Measurements from ENCODE around the gene TMEM52B. TPM values are rescaled to one million over a fixed set of nuclear protein-coding genes. Genes with fewer than 3 reads are reported as not detected.

TMEM52B gene
- total and polyA plus RNA-seq, 2 experiments from 2014 or later, result not detected

DNA sequence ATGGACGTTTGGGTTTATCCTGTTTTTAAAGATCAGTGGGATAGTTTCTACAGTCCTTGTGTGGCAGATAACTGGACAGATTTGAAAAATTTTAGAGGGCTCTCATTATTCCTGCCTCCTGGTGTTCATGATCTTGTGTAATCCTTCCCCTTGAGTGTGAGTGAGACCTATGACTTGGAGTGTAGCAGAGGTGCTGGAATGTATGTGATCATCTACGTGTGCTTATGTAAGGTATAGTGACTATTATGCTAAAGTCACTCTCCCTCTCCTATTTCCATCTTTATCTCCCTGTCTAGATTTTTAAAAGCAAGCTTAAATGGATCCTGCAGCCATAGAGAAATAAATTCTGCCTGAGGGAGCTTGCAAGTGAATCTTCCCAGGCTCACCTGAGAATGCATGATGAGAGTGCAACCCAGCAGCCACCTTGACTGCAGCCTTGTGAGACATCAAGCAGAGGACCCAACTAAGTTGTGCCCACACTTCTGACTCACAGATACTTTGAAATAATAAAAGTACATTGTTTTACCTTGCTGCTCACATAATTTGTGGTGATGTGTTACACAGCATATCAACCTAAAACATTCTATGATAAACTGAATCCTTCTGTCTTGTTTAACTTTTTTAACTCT is 3.7 kb upstream of the TMEM52B start (continued):
- TF ChIP-seq REST (IDR thresholded peaks at IDR 0.05; ENCODE audit: unreplicated experiment) (no peak), STAT1 (IDR thresholded peaks at IDR 0.05; ENCODE audit: unreplicated experiment) (no peak), ZNF114 (CRISPR knock-in tag; IDR thresholded peaks at IDR 0.05) (no peak), EZH2 (IDR thresholded peaks at IDR 0.05; ENCODE audit: low read depth, unreplicated experiment) (no peak), CREB1 (CRISPR knock-in tag; IDR thresholded peaks at IDR 0.05; ENCODE audit: low read depth) (no peak), CTCF (conservative IDR thresholded peaks at IDR 0.05; ENCODE audit: low read depth in 2 of 2) (no peak)
- TF ChIP-seq, protein P1, sequence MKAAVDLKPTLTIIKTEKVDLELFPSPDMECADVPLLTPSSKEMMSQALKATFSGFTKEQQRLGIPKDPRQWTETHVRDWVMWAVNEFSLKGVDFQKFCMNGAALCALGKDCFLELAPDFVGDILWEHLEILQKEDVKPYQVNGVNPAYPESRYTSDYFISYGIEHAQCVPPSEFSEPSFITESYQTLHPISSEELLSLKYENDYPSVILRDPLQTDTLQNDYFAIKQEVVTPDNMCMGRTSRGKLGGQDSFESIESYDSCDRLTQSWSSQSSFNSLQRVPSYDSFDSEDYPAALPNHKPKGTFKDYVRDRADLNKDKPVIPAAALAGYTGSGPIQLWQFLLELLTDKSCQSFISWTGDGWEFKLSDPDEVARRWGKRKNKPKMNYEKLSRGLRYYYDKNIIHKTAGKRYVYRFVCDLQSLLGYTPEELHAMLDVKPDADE (IDR thresholded peaks at IDR 0.05), result no peak

GRCh38 chr12:10175846-10176636 is 2.8 kb upstream of the TMEM52B start:
- Mint-ChIP-seq H3K4me1 (peaks cover 4% of the 10 kb centered on the region; the same call in 2 of the 3 replicates), H3K27me3 (ENCODE audit: insufficient read depth, low read depth, poor library complexity) (no peaks in the 10 kb centered on the region), H3K36me3 (ENCODE audit: low read depth) (no peaks in the 10 kb centered on the region), H3K9me3 (no peaks in the 10 kb centered on the region), H3K27ac (no peak overlapping the region), H3K4me3 (no peak overlapping the region)
- Histone ChIP-seq H3K79me2 (replicated peaks; ENCODE audit: insufficient read depth) (no peaks in the 10 kb centered on the region), H3K4me3 (no peak overlapping the region), H3K9me2 (ENCODE audit: insufficient read depth) (no peaks in the 10 kb centered on the region), H4K20me1 (replicated peaks; ENCODE audit: insufficient read depth) (no peaks in the 10 kb centered on the region), H3F3A (replicated peaks; ENCODE audit: low read depth) (no peaks in the 10 kb centered on the region), H3K4me1 (ENCODE audit: insufficient read depth) (no peaks in the 10 kb centered on the region), H2AFZ (no peak overlapping the region), H3K27me3 (ENCODE audit: insufficient read depth) (no peaks in the 10 kb centered on the region), H3K27ac (ENCODE audit: low read depth) (no peak overlapping the region), H3K36me3 (ENCODE audit: insufficient read depth) (no peaks in the 10 kb centered on the region), H3K4me2 (no peak overlapping the region)
- ATAC-seq (no peak), DNase-seq (ENCODE audit: low spot score) (no peak)
- TF ChIP-seq NANOG (IDR thresholded peaks at IDR 0.05; ENCODE audit: borderline replicate concordance), result no peak
- TF ChIP-seq, protein P1 (IDR thresholded peaks at IDR 0.05), result no peak
- no peak for TF ChIP-seq POLR2AphosphoS5 (IDR thresholded peaks at IDR 0.05; ENCODE audit: low read depth)
- no peak for TF ChIP-seq ZNF331 (CRISPR knock-in tag; IDR thresholded peaks at IDR 0.05; ENCODE audit: low read depth)
- peak in 1 of 2 experiments; percentile 19; a peak in 1 of 4 replicates for TF ChIP-seq CTCF (conservative IDR thresholded peaks at IDR 0.05; ENCODE audit: low read depth in 2 of 2)
- no peak for TF ChIP-seq STAT1 (IDR thresholded peaks at IDR 0.05; ENCODE audit: unreplicated experiment)
- no peak for TF ChIP-seq JUNB (IDR thresholded peaks at IDR 0.05; ENCODE audit: unreplicated experiment)

All from GM23338 (cell line).